Kidney capillary endothelial cell (primary cell): Measurements from ENCODE around the gene PTGIS.
"Not testable (repeated sequence)": the region's sequence is repeated elsewhere in the genome, so short reads cannot be mapped to it uniquely, and the experiment has no call there.

ENCODE experiments used
- DNase-seq: peaks from one replicate; pipeline ENCODE4 v3.0.0-alpha.2; 2018; ENCODE audit warnings: low spot score

Gene PTGIS

DNA sequence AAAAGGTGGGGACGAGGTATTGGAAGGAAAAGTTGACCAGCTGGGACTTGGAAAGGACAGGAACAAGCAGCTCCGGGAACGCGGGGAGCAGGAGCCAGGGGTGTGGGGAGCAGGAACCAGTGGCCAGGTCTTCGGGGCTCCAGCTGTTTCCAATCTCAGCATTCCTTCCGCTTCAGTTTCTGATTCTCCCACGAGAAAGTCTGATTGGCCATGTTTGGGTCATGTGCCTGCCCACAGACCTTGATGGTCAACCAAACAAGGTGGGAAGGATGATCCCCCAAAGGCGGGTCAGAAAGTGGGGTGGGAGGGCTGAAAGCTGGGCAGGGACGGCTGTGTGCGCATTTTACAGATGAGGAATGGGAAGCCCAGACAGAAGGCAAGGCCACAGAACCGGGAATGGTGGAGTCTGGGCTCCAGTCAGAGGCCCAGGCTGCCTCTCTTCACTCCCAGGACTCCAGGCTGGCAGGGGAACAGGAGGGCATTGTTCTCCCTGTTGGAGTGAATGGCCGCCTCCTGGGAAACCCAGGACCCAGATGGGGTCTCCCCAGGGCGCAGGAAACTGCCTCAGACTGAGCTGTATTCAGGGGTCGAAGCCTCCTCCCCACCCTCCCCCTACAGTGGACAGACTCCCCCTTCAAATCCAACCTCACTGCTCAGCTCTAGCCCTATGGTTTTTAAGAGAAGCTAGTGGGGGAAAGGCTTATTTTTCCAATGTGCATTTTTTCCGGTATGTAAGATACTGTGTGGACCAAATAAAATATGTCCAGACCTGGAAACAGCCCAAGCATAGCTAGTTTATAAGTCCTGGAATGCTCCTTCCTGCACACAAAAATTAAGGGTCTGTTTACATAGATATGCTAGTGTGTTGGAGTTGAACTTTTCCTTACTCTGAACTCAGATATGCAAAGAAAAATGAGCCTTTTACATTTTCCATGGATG is 12.2 kb upstream of the PTGIS start:
- no peak for DNase-seq

DNA sequence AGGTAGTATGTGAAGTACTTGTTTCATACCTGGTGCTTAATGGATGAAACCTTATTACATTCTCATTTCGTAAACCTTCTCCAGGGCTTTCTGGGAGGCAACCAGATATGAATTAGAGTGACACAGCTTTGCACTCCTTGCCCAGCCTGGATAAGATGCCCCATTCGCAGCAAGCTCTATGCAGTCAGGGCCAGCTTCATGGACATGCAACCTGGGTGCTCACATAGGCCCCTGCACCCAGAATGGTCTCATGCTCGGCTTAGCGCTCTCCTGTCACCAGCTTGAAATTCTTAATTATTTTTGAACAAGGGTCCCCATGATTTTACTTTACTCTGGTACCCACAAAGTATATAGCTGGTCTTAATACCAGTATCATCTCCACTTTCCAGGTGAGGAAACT is 11.3 kb upstream of the PTGIS start:
- DNase-seq = no peak

DNA sequence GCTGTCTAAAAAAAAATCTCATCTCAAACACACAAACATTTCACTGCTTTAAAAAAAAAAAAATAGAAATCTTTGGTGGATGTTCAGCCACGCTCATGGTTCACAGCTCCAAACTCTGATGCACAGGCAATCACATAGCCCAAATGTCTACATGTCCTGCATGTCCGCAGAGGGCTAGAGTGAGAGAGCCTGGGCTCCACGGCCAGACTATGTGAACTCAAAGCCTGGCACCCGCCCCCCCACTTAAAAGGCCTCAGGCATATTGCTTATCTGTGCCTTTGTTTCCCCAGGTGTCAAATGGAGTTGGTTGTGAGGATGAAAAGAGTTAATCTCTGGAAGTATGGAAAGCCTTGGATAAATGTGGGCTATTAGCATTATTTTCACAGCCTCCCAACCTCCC is 10.5 kb upstream of the PTGIS start:
- no peak for DNase-seq

DNA sequence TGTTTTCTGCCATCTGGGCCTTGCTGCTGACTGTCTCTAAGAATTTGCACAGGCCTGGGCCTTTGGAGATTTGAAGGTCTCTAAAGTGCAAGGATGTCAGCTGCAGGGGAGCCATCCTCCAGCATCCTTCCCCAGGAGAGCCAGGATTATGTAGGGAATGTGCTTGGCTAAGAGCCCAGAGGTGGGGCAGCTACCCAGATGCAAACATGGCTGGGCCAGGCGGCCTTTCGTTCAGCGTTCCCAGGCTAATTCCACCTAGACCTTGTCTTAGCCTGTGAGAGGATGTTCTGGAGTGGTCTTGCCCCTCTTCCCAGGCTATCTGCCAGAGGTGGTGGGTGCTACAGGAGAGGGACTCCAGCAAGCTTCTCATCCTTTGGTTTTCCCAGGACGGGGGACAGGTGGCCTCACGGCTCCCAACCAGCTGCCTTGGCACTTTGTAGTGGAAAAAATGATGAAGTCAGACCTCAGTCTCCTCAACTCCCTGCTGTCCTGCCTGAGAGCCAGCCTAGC is 7.7 kb upstream of the PTGIS start:
- no peak for DNase-seq

DNA sequence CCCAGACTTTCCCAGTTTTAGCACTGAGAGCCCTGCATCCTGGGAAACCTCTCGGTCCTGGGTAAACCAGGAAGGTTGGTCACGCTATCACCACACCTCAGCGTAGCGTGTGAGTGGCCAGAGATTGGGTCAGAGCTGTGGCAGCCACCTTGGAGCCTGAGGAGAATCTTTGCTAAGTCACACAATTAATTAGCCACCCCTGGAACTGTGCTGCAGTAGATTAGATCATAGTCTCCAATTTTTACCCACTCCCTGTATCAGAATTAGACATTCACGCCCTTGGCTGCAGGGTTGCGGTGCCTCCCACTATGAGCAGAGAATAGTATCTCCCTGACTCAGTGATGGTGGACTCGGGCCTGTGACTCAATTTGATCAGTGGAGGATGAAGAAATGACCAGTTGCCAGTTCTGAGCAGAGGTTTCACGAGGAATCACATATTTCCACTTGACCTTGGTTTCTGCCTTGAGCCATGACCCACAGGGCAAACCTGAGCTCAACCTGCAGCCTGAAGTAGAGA is 6.0 kb upstream of the PTGIS start:
- DNase-seq = no peak

GRCh38 chr20:49572857-49573256 is 4.9 kb upstream of the PTGIS start:
- no peak for DNase-seq

GRCh38 chr20:49571553-49571835 is 3.6 kb upstream of the PTGIS start:
- no peak for DNase-seq

DNA sequence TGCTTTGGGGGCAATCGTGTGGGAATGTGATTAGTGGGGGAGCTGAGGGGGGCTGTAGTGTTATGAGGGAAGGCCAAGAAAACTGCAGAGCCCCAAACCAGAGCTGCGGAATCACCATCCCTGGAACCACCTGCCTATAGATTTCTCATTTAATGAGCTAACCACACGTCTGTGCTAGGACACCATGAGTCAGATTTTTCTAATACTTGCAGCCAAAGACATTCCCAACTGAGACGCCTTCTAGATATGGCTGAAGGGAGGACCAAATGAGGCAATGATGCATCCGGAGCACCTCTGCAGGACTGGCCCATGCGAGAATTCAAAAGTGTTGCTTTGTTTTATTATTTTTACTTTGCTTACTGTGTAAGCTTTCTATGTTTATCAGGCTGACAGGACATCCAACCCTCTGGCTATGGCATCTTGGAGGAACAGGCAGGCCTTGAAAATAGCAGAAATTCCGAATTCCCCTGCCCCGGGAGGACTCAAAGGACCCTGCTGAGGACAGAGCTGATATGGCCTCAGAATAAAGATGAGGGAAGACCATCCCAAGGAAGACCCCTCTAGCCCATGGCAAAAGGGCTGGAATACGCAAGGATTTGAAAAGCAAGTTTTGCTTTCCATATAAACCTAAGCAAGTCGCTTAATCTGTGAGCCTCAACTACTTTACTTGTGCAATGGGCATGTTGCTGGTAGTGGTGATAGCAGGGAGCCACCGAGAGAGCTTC is 3.1 kb upstream of the PTGIS start:
- DNase-seq = no peak

DNA sequence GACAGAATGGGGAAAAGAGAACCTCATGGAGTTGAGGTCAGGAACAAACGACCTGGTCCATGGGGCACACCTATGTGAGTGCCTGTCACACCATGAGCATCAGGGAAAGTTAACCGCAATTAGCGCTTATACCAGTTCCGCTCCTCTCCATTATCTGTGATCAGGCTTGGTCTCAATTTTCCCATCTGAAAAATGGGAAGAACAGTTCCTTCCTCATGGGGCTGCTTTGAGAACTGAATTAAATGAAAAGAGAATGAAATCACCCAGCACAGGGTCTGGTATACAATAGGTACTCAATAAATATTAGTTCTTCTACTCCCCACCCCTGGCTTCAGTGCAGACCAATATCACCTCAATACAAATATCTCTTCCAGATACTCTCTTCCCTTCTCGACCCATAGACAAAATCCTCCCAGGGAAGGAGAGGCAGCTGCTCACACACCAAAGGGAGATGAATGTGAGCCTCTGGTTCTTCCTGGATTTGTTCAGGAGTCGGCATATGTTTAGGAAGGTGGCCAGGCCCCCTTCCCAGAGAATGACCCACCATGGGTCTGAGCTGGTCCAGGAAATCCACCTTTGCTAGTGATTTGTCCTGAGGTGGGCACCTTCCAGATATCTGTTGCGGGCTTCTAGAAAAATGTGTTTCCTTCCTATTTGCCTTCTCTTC is 2.4 kb upstream of the PTGIS start:
- DNase-seq = no peak

- no peak for DNase-seq
Measured at GRCh38 chr20:49569411-49570115, 1.6 kb upstream of the PTGIS start.

- DNase-seq = no peak
Measured at GRCh38 chr20:49568278-49569151, 578 bp upstream of the PTGIS start.

GRCh38 chr20:49566401-49567364 is 1.3 kb downstream of the PTGIS start:
- DNase-seq = no peak

- not testable (repeated sequence) for DNase-seq
Measured at GRCh38 chr20:49564991-49565390, 2.9 kb downstream of the PTGIS start.

GRCh38 chr20:49563015-49563980 is 4.6 kb downstream of the PTGIS start:
- no peak for DNase-seq

DNA sequence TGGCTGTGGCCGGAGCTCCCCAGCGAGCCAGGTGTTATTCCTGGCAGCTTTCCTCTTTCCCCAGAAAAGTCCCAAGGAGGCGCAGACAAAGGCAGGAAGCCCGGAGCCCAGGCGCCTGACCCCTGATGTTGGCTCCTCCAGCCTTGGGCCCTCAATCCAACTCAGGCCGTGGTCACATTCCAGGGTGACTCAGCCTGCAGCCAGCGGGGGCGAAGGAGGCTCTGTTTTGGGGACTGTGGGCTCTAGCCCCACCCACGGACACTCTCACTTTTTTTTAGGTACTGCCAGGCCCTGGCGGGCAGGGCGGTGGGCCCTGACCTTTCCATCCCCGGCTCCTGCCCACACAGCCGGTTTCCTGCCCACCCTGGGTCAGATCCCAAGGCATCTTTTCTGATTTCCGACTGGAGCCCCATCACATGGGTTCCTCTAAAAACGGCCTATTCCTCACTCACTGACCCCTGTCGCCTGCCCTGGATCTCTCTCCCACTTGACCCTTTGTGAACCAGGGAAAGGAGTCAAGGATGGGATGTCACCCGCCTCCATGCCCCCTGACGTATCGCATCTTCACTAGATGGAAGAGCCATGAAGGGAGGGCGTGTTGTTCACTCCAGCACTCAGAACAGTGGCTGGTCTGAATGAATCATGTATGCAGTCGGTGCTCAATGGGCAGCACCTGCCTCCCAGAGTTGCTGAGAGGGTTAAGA is 5.5 kb downstream of the PTGIS start:
- peak; percentile 75 for DNase-seq

- no peak for DNase-seq
Measured at GRCh38 chr20:49561806-49562205, 6.1 kb downstream of the PTGIS start.

DNA sequence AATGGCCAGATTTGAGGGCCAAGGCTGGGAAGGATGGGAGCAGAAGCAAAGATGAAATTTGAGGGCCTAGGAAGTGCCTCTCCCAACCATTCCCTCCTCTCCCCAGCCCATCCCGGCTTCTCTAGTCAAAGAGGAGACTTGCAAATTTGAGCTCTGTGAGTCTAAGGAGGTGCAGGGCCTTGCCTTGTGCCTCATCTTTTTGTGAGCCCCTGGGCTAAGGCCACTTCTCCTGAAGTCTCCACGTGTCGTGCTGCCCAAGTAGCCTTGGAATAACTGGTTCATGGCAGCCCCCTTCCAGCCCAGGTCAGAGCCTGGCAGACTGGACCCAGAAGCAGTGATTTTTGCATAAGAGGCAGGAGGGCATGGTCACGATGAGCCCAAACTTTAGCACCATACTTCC is 6.7 kb downstream of the PTGIS start:
- no peak for DNase-seq

GRCh38 chr20:49560646-49561045 is 7.3 kb downstream of the PTGIS start:
- DNase-seq = no peak
